ENCODE measurements around the gene DRAXIN. TPM values are rescaled to one million over a fixed set of nuclear protein-coding genes. Genes with fewer than 3 reads are reported as not detected.

DRAXIN gene
- total RNA-seq, 1 experiment from 2014 or later: 5.5 TPM

GRCh38 chr1:11725616-11726015, 34.1 kb downstream of the DRAXIN start:
- H3K9me3 ChIP-seq (ENCODE audit: low read depth, low read length, poor library complexity, severe bottlenecking): no peaks in the 10 kb centered on the region
- no peaks in the 10 kb centered on the region for H3K36me3 ChIP-seq (ENCODE audit: insufficient read depth, low read length, poor library complexity, severe bottlenecking)
- no peaks in the 10 kb centered on the region for H3K27me3 ChIP-seq (replicated peaks; ENCODE audit: insufficient read depth, low read depth, low read length, poor library complexity)
- ChIA-PET CTCF (no interaction called here), POLR2A (ENCODE audit: low non-redundant PET) (no interaction called here)
- intact Hi-C loops (cut with micrococcal nuclease; ENCODE audit: unreplicated experiment): no loop called here
- no peak for DNase-seq (ENCODE audit: low spot score)
- peaks cover 14% of the 10 kb centered on the region for H3K4me1 ChIP-seq (ENCODE audit: insufficient read depth, low read length, poor library complexity, severe bottlenecking)
- no peak overlapping the region for H3K4me3 ChIP-seq (ENCODE audit: low read depth, low read length, poor library complexity, severe bottlenecking)
- no peak overlapping the region for H3K27ac ChIP-seq (ENCODE audit: low read depth, low read length, poor library complexity, severe bottlenecking)
- no TSS peak for BruUV-seq (replicated peaks)
- TF ChIP-seq CTCF (conservative IDR thresholded peaks at IDR 0.05; ENCODE audit: low read depth, low read length): no peak
- no peak for TF ChIP-seq EZH2 (IDR thresholded peaks at IDR 0.05; ENCODE audit: borderline replicate concordance, low read depth, low read length, poor library complexity, severe bottlenecking)

- ChIA-PET POLR2A (ENCODE audit: low non-redundant PET) (no interaction called here), CTCF (interaction anchor here (0.6 kb wide), 1 partner anchor 16 kb away, joined by 7 read pairs; no protein-coding TSS in a partner anchor)
- no peak for TF ChIP-seq CTCF (conservative IDR thresholded peaks at IDR 0.05; ENCODE audit: low read depth, low read length)
- no peak for TF ChIP-seq EZH2 (IDR thresholded peaks at IDR 0.05; ENCODE audit: borderline replicate concordance, low read depth, low read length, poor library complexity, severe bottlenecking)
- peaks cover 29% of the 10 kb centered on the region for H3K4me1 ChIP-seq (ENCODE audit: insufficient read depth, low read length, poor library complexity, severe bottlenecking)
- H3K9me3 ChIP-seq (ENCODE audit: low read depth, low read length, poor library complexity, severe bottlenecking): no peaks in the 10 kb centered on the region
- H3K27ac ChIP-seq (ENCODE audit: low read depth, low read length, poor library complexity, severe bottlenecking): no peak overlapping the region
- DNase-seq (ENCODE audit: low spot score): no peak
- intact Hi-C loops (cut with micrococcal nuclease; ENCODE audit: unreplicated experiment): no loop called here
- no TSS peak for BruUV-seq (replicated peaks)
- H3K4me3 ChIP-seq (ENCODE audit: low read depth, low read length, poor library complexity, severe bottlenecking): no peak overlapping the region
- no peaks in the 10 kb centered on the region for H3K36me3 ChIP-seq (ENCODE audit: insufficient read depth, low read length, poor library complexity, severe bottlenecking)
- H3K27me3 ChIP-seq (replicated peaks; ENCODE audit: insufficient read depth, low read depth, low read length, poor library complexity): no peaks in the 10 kb centered on the region
These were observed 35.6 kb downstream of the DRAXIN start for GRCh38 chr1:11727119-11727518.

- no peak for TF ChIP-seq CTCF (conservative IDR thresholded peaks at IDR 0.05; ENCODE audit: low read depth, low read length)
- TF ChIP-seq EZH2 (IDR thresholded peaks at IDR 0.05; ENCODE audit: borderline replicate concordance, low read depth, low read length, poor library complexity, severe bottlenecking): no peak
- Histone ChIP-seq H3K36me3 (ENCODE audit: insufficient read depth, low read length, poor library complexity, severe bottlenecking) (no peaks in the 10 kb centered on the region), H3K4me3 (ENCODE audit: low read depth, low read length, poor library complexity, severe bottlenecking) (no peak overlapping the region), H3K9me3 (ENCODE audit: low read depth, low read length, poor library complexity, severe bottlenecking) (no peaks in the 10 kb centered on the region), H3K27ac (ENCODE audit: low read depth, low read length, poor library complexity, severe bottlenecking) (no peak overlapping the region), H3K4me1 (ENCODE audit: insufficient read depth, low read length, poor library complexity, severe bottlenecking) (peaks cover 29% of the 10 kb centered on the region), H3K27me3 (replicated peaks; ENCODE audit: insufficient read depth, low read depth, low read length, poor library complexity) (no peaks in the 10 kb centered on the region)
- ChIA-PET POLR2A (ENCODE audit: low non-redundant PET) (no interaction called here), CTCF (interaction anchor here (0.6 kb wide), 1 partner anchor 87 kb away, joined by 4 read pairs; no protein-coding TSS in a partner anchor)
- DNase-seq (ENCODE audit: low spot score): no peak
- no TSS peak for BruUV-seq (replicated peaks)
- intact Hi-C loops (cut with micrococcal nuclease; ENCODE audit: unreplicated experiment): no loop called here
These were observed 36.8 kb downstream of the DRAXIN start for GRCh38 chr1:11728126-11728806.
